ENCODE data around the gene PNP.

PNP gene

GRCh38 chr14:20454516-20455354 lies 14.5 kb upstream of the PNP start, which contains the start of the genes APEX1 and OSGEP:
APEX1 (plus strand) TSS chr14:20455226; CDS start chr14:20455646, 420 bp downstream.
OSGEP (minus strand) TSS chr14:20454812; CDS start chr14:20454683, 129 bp downstream.
- DNase-seq (ENCODE audit: low spot score) = peak; percentile 99

GRCh38 chr14:20455355-20456300 lies 13.6 kb upstream of the PNP start:
- DNase-seq (ENCODE audit: low spot score) = no peak

GRCh38 chr14:20456971-20457370 lies 12.2 kb upstream of the PNP start:
- DNase-seq (ENCODE audit: low spot score) = no peak

GRCh38 chr14:20458031-20458789 lies 11.0 kb upstream of the PNP start:
- no peak for DNase-seq (ENCODE audit: low spot score)

- no peak for DNase-seq (ENCODE audit: low spot score)
These were observed 8.6 kb upstream of the PNP start for GRCh38 chr14:20460458-20461224.

DNA sequence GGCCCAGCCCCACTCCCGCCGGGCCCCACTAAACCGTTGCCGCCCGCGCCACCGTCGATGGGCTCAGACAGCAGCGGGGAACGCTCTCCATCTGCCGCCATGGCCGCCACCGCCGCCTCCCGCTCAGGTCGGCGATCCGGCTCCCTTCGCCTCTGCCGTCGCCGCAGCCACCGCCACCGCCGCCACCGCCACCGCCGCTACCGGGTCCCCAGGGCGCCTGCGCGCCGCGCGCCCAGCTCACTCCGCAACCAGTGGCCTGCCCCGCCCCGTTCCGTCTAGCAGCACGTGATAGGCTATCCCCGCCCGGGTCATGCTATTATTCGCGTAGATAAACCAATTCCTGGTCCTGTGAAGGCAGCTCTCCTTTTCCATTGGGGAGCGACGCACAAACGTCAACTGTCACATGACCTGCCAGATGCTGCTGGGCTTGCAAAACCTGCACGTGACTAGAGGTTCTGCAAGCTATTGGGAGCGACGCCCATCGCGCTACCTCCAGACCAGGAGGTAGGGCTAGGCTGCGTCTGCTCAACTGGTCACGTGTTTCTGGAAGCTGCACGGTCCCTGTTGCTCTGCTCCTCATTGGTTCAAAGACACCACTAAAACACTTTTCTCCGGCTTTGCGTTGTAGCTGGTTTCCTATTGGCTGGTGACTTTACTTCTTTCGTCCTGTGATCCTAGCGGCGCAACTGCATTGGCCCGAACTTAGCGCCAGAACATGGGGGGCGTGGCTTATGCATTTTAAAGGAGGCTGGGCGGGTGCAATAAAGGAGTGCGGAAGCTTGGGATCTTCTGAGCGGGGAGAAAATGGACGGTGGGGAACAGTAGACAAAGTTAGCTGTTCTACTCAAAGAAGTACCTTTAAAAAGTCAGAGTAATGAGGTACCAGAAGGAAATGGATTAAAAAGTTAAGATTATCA lies 7.7 kb upstream of the PNP start, which contains the start of gene PIP4P1:
Gene PIP4P1, minus strand, starts transcription at position 210 of the 917 bp plus-strand sequence. Its CDS starts 109 bp downstream, at position 101.
- DNase-seq (ENCODE audit: low spot score) = peak; percentile 100

DNA sequence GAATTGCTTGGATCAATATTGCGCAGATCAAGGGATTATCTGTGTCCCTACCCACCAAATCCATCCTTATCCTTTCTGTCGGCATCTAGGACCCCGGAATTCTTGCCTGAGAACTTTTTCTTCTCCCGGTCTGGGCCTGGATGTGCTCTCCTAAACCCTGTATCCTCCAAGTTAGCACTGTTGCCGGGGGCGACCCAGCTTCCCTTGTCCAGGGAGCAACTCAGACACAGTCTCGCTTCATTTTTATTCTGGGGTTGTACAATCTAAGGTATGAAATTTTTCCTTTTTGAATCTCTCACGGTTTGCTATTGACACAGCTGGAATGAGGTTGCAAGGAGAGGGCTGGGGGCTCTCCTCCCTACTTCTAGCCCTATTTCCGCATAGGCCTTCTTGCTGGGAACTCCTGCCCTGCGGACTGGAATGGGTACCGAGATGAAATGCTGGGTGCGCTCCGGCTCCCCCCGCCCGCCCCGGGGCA lies 403 bp upstream of the PNP start:
- DNase-seq (ENCODE audit: low spot score) = no peak

- peak; percentile 33 for DNase-seq (ENCODE audit: low spot score)
These were observed 840 bp downstream of the PNP start for GRCh38 chr14:20469890-20470602.

GRCh38 chr14:20470603-20470901 lies 1.3 kb downstream of the PNP start:
- DNase-seq (ENCODE audit: low spot score) = peak; percentile 12

DNA sequence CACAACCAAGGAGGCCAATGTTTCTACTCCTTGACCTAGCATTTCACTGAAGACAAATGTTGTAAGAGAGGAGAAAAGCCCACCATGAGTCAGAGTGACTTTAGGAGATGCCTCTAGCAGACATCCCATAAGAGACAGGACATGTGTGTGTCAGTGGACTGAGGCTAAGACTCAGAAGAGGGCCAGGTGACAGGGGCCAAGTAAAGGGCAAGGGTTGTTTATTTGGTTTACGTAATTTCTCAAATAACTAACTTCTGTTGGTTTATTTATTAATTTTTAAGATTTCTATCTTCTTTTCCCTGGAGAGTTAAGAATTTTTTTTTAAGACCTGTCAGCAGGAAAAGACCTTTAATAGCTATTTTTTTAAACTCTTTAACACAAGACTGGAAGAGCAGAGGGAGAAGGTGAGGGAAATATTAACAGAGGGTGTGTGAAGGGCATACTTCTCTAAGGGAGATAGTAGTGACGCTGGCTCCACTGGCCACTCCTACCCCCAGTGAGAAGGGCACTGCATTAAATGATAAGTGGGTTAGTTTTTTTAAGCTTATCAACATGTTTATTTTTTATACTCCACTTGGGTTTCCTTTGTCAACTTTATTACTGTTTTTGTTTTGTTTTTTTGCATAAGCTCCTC lies 3.4 kb downstream of the PNP start:
- DNase-seq (ENCODE audit: low spot score) = no peak

DNA sequence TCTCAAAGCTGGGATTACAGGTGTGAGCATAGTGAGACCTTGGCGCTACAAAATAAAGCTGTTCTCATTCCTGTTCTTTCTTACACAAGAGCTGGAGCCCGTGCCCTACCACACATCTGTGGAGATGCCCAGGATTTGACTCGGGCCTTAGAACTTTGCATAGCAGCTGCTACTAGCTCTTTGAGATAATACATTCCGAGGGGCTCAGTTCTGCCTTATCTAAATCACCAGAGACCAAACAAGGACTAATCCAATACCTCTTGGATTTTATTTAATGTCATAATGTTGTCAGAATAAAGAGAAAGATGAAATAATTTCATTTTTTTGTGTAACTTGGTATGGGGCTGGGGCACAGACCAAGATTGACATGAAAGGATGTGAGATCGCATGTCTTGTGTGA lies 7.6 kb downstream of the PNP start:
- no peak for DNase-seq (ENCODE audit: low spot score)

DNA sequence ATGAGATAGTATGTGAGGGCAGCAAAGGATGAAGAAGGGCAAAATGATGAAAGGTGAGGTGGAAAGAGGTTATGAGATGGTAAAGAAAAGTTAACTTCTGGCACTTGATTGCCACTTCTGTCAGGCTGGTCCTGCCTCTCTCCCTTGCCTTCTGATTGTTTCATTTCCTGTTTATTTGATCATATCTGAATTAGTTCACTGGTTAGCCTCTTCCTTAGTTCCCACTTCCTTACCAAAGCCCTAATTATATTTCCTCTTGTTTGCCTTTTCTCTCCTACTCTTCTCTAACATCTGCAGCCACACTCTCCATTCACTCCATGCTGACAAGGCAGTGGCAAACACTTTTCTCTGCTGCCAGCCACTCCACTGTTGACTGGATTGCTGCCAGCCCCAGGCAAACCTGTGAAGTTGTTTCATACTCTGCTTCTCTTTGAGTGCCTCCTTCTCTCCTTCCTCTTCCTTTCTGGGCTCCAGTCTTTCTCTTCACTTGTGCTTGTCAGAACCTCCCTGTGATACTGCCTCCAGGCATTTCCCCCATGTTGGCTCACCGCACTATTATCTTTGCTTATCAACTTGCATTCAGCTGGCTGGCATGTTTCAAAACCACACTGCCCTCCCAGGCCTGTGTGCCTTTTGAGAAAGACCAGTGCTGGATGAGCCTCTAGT lies 8.1 kb downstream of the PNP start:
- no peak for DNase-seq (ENCODE audit: low spot score)

DNA sequence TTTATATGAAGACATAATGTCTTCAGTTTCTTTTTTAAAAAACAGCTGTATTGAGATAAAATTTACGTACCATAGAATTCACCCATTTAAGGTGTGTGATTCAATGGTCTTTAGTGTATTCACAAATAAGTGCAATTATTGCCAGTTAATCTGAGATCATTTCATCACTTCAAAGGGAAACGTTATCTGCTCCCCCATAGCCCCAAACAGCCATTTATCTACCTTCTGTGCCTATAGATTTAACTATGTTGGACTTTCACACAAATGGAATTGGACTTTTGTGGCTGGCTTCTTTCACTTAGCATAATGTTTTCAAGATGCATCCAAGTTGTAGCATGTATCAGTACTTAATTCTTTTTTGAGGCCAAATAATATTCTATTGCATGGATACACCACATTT lies 9.7 kb downstream of the PNP start:
- DNase-seq (ENCODE audit: low spot score) = no peak

- no peak for DNase-seq (ENCODE audit: low spot score)
These were observed 13.2 kb downstream of the PNP start for GRCh38 chr14:20482382-20482781.

DNA sequence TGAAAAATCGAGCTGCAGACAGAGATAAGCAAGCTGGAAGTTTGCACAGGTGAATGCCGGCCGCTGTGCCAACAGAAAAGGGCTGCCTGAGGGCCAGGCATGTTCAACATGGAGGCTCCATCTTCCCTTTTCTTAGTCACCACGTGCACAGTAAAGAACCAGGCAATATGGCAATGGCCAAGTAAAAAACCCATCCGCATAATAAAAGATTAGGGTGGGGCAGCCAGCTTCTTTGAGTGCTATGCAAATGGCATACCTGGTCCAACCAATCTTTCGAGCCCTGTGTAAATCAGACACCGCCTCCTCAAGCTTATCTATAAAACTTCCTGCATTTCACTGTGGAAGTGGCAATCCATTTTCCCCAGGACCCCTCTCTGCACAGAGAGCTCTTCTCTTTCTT lies 16.7 kb downstream of the PNP start:
- DNase-seq (ENCODE audit: low spot score) = no peak

DNA sequence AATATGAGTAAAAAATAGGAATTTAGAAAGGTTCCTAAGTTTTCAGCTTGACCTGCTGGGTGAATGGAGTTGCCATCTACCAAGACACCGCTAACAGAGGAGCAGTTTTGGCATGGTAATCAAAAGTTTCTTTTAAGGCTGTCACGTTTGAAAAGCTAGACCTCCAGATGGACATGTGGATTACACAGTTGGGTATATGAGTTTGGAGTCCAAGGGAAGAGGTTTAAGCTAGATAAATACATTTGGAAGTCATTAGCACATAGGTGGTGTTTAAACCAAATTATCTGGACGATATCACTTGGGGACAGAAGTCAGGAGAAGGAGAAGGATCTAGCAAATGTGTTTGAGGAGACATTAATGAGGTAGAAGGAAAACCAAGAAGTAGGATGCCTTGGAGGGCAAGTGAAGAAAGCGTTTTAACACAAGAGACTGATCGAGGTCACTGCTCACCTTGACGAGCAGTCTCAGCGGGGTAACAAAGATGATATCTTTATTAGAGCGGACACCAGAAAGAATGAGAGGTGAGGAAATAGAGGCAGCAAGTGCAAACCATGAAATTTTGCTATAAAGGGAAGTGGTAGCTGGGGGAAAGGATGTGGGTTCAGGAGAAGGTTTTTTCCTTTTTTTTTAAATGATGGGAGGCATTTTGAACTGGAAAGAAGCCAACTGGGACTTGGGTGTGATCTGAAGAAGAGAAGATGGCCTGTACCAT lies 17.6 kb downstream of the PNP start:
- no peak for DNase-seq (ENCODE audit: low spot score)

GRCh38 chr14:20487396-20487725 lies 18.2 kb downstream of the PNP start:
- DNase-seq (ENCODE audit: low spot score) = no peak

Measured in SK-N-DZ (cell line).